Ovary (tissue), 9 donors: Measurements from ENCODE around the gene PLCB1. TPM values are rescaled to one million over a fixed set of nuclear protein-coding genes. Genes with fewer than 3 reads are reported as not detected.

ENCODE experiments used
- DNase-seq, 5 donors: peaks; one replicate each; pipeline ENCODE4 v3.0.0-alpha.2; 2019 to 2020
- H3K27ac ChIP-seq, 2 donors: fragments of 200-600 bp; one replicate each; pipeline versions ENCODE4 v1.5.1 to v1.8.0; 2019 to 2022
- H3K27me3 ChIP-seq: fragments of 200-600 bp; one replicate; pipeline ENCODE4 v1.8.0; 2022
- H3K36me3 ChIP-seq: fragments of 200-600 bp; sonication (generic); one replicate; pipeline ENCODE4 v1.5.1; 2019
- H3K4me1 ChIP-seq: one replicate; pipeline ENCODE4 v1.8.1; 2013; ENCODE audit warnings: mild to moderate bottlenecking, moderate library complexity; ENCODE audit not compliant: insufficient read depth
- H3K4me3 ChIP-seq: fragments of 200-600 bp; sonication (generic); one replicate; pipeline ENCODE4 v1.5.1; 2017
- H3K9me3 ChIP-seq, 2 donors: fragments of 200-600 bp in 1 of 2; sonication (generic) in 1 of 2; one replicate each; pipeline versions ENCODE4 v1.5.1 to v1.8.1; 2013 to 2019; ENCODE audit warnings: mild to moderate bottlenecking in 1 of 2, moderate library complexity in 1 of 2
- CTCF ChIP-seq, 3 donors: fragments of 450-650 bp in 2 of 3; fragments of 200-600 bp in 1 of 3; IDR thresholded peaks; one replicate each; pipeline versions ENCODE4 v1.5.1 to v1.8.0; 2016 to 2022; ENCODE audit warnings: antibody characterized with exemption in 3 of 3, mild to moderate bottlenecking in 1 of 3
- EP300 ChIP-seq: sonication (generic); formaldehyde crosslinking; IDR thresholded peaks from one replicate; pipeline ENCODE4 v1.6.1; 2017; ENCODE audit warnings: antibody characterized with exemption
- POLR2A ChIP-seq: fragments of 450-650 bp; IDR thresholded peaks from one replicate; pipeline ENCODE4 v1.6.1; 2017; ENCODE audit warnings: antibody characterized with exemption, mild to moderate bottlenecking, moderate library complexity
- WGBS, 3 donors: extraction: QIAGEN DNeasy Blood & Tissue Kit in 1 of 3; methylation state at CpG; one replicate each; pipeline versions ENCODE4 v1.1.5 to v1.1.7; 2013 to 2017; 5-methylcytosine and 5-hydroxymethylcytosine counted together
- intact Hi-C, 4 donors: fragments of 100-400 bp; cut with DNase I; formaldehyde crosslinking; loops; one replicate each; pipeline versions ENCODE4 v1.11.0 to v1.15.1; 2022 to 2023
- polyA plus RNA-seq, 2 donors: library from polyadenylated mRNA; stranded (reverse); fragments of 200-250 nt in 1 of 2; fragments of 350-450 nt in 1 of 2; fragmentation: Illumina TruSeq in 1 of 2; extraction: RNeasy Lipid Tissue Mini Kit (QIAGEN cat#74804) in 1 of 2; gene quantifications; one replicate each; pipeline ENCODE4 v1.2.3, GENCODE V29; 2013 to 2014
- total RNA-seq, 7 donors: library from RNA; depleted of rRNA in 2 of 7; stranded (reverse); fragments of >200 nt in 2 of 7; fragmentation: NEBNext Ultra II Directional in 3 of 7; extraction: Animal tissue kit (Norgen Biotek cat#: 25700) in 3 of 7; gene quantifications; one replicate each; pipeline versions ENCODE4 v1.1.0 to v1.2.4, GENCODE V29; 2016 to 2023
- donor health status: DM: no; HTN: no; CAD: no; lungs with moderate emphysema.
- donor health status: DM: no; HTN: no; CAD: no.
- donor health status: Bipolar disorder and iron deficiency.
- donor health status: DM: yes; HTN: yes; CAD: no.
- donor health status: DM: no; HTN: no; CAD: no.
- donor health status: DM: yes; HTN: yes; CAD: no.

Gene PLCB1
- total and polyA plus RNA-seq, 9 donors = 2.9 to 29.5 (median 9.0) TPM

DNA sequence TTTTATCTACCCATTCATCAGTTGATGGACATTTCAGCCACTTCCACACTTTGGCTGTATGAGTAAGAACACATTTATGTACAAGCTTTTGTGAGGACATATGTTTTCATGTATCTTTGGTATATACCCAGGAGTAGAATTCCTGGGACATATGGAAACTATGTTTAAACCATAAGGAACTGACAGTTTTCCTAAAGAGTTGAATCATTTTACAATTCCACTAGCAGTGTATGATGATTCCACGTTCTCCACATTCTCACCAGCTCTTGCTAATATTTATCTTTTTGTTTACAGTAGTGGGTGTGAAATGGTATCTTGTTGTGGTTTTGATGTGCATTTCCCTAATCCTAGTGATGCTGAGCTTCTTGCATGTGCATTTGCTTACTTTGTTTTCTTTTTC, 338.1 kb downstream of the PLCB1 start:
- intact Hi-C loops = no loop called here

GRCh38 chr20:8471465-8471864, 339.4 kb downstream of the PLCB1 start:
- H3K27me3 ChIP-seq = no peaks in the 10 kb centered on the region
- no peaks in the 10 kb centered on the region for H3K4me1 ChIP-seq
- 68 to 75% (median 74%) methylated on average over 2 of the region's 2 CpGs for WGBS, 3 donors
- H3K27ac ChIP-seq = no peak overlapping the region
- H3K4me3 ChIP-seq = no peak overlapping the region
- DNase-seq = no peak
- H3K36me3 ChIP-seq = no peaks in the 10 kb centered on the region
- intact Hi-C loops = no loop called here
- TF ChIP-seq POLR2A (no peak), EP300 (no peak), CTCF (IDR thresholded peaks at IDR 0.05) (no peak)
- no peaks in the 10 kb centered on the region for H3K9me3 ChIP-seq

More for the DNA sequence above, 338.1 kb downstream of the PLCB1 start:
- WGBS, 3 donors = 48 to 88% (median 73%) methylated on average over 1 of the region's 1 CpG
- DNase-seq = no peak
- H3K27me3 ChIP-seq = no peaks in the 10 kb centered on the region
- H3K4me1 ChIP-seq = no peaks in the 10 kb centered on the region
- no peaks in the 10 kb centered on the region for H3K9me3 ChIP-seq
- H3K36me3 ChIP-seq = no peaks in the 10 kb centered on the region
- no peak for TF ChIP-seq POLR2A
- no peak for TF ChIP-seq CTCF (IDR thresholded peaks at IDR 0.05)
- no peak for TF ChIP-seq EP300
- no peak overlapping the region for H3K27ac ChIP-seq
- no peak overlapping the region for H3K4me3 ChIP-seq

- intact Hi-C loops = no loop called here
- no peaks in the 10 kb centered on the region for H3K27me3 ChIP-seq
- no peak overlapping the region for H3K27ac ChIP-seq
- H3K36me3 ChIP-seq = no peaks in the 10 kb centered on the region
- TF ChIP-seq CTCF (IDR thresholded peaks at IDR 0.05) = no peak
- TF ChIP-seq EP300 = no peak
- TF ChIP-seq POLR2A = no peak
- no peaks in the 10 kb centered on the region for H3K9me3 ChIP-seq
- no peak for DNase-seq
- no peaks in the 10 kb centered on the region for H3K4me1 ChIP-seq
- H3K4me3 ChIP-seq = no peak overlapping the region
- 85 to 97% (median 96%) methylated on average over 1 of the region's 1 CpG for WGBS, 3 donors
Observed at GRCh38 chr20:8473459-8473858, 341.4 kb downstream of the PLCB1 start.

- H3K4me1 ChIP-seq = no peaks in the 10 kb centered on the region
- no peaks in the 10 kb centered on the region for H3K27me3 ChIP-seq
- TF ChIP-seq POLR2A (no peak), EP300 (no peak), CTCF (IDR thresholded peaks at IDR 0.05) (no peak)
- no peaks in the 10 kb centered on the region for H3K9me3 ChIP-seq
- intact Hi-C loops = no loop called here
- no peak overlapping the region for H3K4me3 ChIP-seq
- WGBS, 3 donors = 93 to 96% (median 94%) methylated on average over 4 of the region's 4 CpGs
- DNase-seq = no peak
- no peak overlapping the region for H3K27ac ChIP-seq
- no peaks in the 10 kb centered on the region for H3K36me3 ChIP-seq
Observed at GRCh38 chr20:8474027-8474668, 342.1 kb downstream of the PLCB1 start.
